ENCODE data around the gene SOS2. TPM values are rescaled to one million over a fixed set of nuclear protein-coding genes. Genes with fewer than 3 reads are reported as not detected.

The SOS2 gene
- total RNA-seq, 1 experiment from 2014 or later = 14.9 TPM

- CTCF ChIA-PET = no interaction called here
- BruUV-seq (replicated peaks) = no TSS peak
- Histone ChIP-seq H3K36me3 (ENCODE audit: low read depth) (no peaks in the 10 kb centered on the region), H3K27ac (no peak overlapping the region), H2AFZ (no peak overlapping the region), H4K20me1 (ENCODE audit: insufficient read depth) (no peaks in the 10 kb centered on the region), H3K4me1 (replicated peaks; ENCODE audit: insufficient read depth) (peaks cover 8% of the 10 kb centered on the region), H3K79me2 (ENCODE audit: low read depth) (no peaks in the 10 kb centered on the region), H3K4me2 (no peak overlapping the region), H3K4me3 (no peak overlapping the region), H3F3A (ENCODE audit: insufficient read depth, low read depth) (peaks cover 9% of the 10 kb centered on the region; the same call in 1 of the 2 replicates), H3K27me3 (ENCODE audit: insufficient read depth, low read depth) (no peaks in the 10 kb centered on the region), H3K9me3 (ENCODE audit: insufficient read depth, low read depth) (peaks cover 6% of the 10 kb centered on the region; the same call in 1 of the 2 replicates), H3K9me2 (ENCODE audit: insufficient read depth) (no peaks in the 10 kb centered on the region)
- POLR2A ChIA-PET (ENCODE audit: unreplicated experiment) = interaction anchor here (0.7 kb wide), 1 partner anchor 204 kb away, joined by 9 read pairs; no protein-coding TSS in a partner anchor
- TF ChIP-seq, protein P1, sequence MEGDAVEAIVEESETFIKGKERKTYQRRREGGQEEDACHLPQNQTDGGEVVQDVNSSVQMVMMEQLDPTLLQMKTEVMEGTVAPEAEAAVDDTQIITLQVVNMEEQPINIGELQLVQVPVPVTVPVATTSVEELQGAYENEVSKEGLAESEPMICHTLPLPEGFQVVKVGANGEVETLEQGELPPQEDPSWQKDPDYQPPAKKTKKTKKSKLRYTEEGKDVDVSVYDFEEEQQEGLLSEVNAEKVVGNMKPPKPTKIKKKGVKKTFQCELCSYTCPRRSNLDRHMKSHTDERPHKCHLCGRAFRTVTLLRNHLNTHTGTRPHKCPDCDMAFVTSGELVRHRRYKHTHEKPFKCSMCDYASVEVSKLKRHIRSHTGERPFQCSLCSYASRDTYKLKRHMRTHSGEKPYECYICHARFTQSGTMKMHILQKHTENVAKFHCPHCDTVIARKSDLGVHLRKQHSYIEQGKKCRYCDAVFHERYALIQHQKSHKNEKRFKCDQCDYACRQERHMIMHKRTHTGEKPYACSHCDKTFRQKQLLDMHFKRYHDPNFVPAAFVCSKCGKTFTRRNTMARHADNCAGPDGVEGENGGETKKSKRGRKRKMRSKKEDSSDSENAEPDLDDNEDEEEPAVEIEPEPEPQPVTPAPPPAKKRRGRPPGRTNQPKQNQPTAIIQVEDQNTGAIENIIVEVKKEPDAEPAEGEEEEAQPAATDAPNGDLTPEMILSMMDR (conservative IDR thresholded peaks at IDR 0.05) = no peak
- TF ChIP-seq EZH2 (IDR thresholded peaks at IDR 0.05; ENCODE audit: low read depth) = no peak
- intact Hi-C loops (cut with micrococcal nuclease; ENCODE audit: unreplicated experiment) = no loop called here
- no peak for DNase-seq
Observed at GRCh38 chr14:50072395-50072794, 159.0 kb downstream of the SOS2 start.

- DNase-seq = no peak
- Histone ChIP-seq H3K27me3 (ENCODE audit: insufficient read depth, low read depth) (no peaks in the 10 kb centered on the region), H3K4me2 (no peak overlapping the region), H3K4me1 (replicated peaks; ENCODE audit: insufficient read depth) (peaks cover 14% of the 10 kb centered on the region), H3K9me2 (ENCODE audit: insufficient read depth) (no peaks in the 10 kb centered on the region), H3K27ac (no peak overlapping the region), H3K4me3 (no peak overlapping the region), H3F3A (ENCODE audit: insufficient read depth, low read depth) (peaks cover 9% of the 10 kb centered on the region; the same call in 1 of the 2 replicates), H3K79me2 (ENCODE audit: low read depth) (no peaks in the 10 kb centered on the region), H2AFZ (no peak overlapping the region), H3K9me3 (ENCODE audit: insufficient read depth, low read depth) (peaks cover 6% of the 10 kb centered on the region; the same call in 1 of the 2 replicates), H3K36me3 (ENCODE audit: low read depth) (no peaks in the 10 kb centered on the region), H4K20me1 (ENCODE audit: insufficient read depth) (no peaks in the 10 kb centered on the region)
- ChIA-PET CTCF (no interaction called here), POLR2A (ENCODE audit: unreplicated experiment) (no interaction called here)
- BruUV-seq (replicated peaks) = no TSS peak
- intact Hi-C loops (cut with micrococcal nuclease; ENCODE audit: unreplicated experiment) = no loop called here
- TF ChIP-seq, protein P1 (conservative IDR thresholded peaks at IDR 0.05) = no peak
- TF ChIP-seq EZH2 (IDR thresholded peaks at IDR 0.05; ENCODE audit: low read depth) = no peak
Observed at GRCh38 chr14:50070840-50071548, 160.4 kb downstream of the SOS2 start.

DNA sequence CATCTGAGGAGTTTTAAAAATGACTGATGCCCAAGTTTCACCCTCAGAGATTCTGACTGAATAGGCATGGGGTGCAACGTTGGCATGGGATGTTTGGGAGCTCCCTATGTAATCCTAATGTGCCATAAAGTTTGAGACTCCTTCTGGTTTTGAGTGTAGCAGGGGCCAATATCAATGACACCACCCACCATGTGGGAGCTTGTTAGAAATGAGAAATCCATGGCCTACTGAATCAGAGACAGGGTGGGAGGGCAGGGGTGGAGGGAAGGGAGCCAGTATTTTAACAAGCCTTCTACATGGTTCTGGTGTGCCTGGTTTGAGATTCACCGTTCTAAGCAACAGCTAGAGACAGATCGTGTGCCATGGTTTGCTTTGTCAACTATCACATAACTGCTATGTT, 161.1 kb downstream of the SOS2 start:
- no peak overlapping the region for H2AFZ ChIP-seq
- no peak overlapping the region for H3K27ac ChIP-seq
- no peaks in the 10 kb centered on the region for H4K20me1 ChIP-seq (ENCODE audit: insufficient read depth)
- intact Hi-C loops (cut with micrococcal nuclease; ENCODE audit: unreplicated experiment) = no loop called here
- no peak for TF ChIP-seq EZH2 (IDR thresholded peaks at IDR 0.05; ENCODE audit: low read depth)
- TF ChIP-seq, protein P1 (conservative IDR thresholded peaks at IDR 0.05) = no peak
- CTCF ChIA-PET = no interaction called here
- no peak overlapping the region for H3K4me3 ChIP-seq
- H3K9me2 ChIP-seq (ENCODE audit: insufficient read depth) = no peaks in the 10 kb centered on the region
- no peak overlapping the region for H3K4me2 ChIP-seq
- peaks cover 6% of the 10 kb centered on the region; the same call in 1 of the 2 replicates for H3K9me3 ChIP-seq (ENCODE audit: insufficient read depth, low read depth)
- DNase-seq = no peak
- BruUV-seq (replicated peaks) = no TSS peak
- H3F3A ChIP-seq (ENCODE audit: insufficient read depth, low read depth) = peaks cover 9% of the 10 kb centered on the region; the same call in 1 of the 2 replicates
- H3K79me2 ChIP-seq (ENCODE audit: low read depth) = no peaks in the 10 kb centered on the region
- H3K4me1 ChIP-seq (replicated peaks; ENCODE audit: insufficient read depth) = peaks cover 14% of the 10 kb centered on the region
- POLR2A ChIA-PET (ENCODE audit: unreplicated experiment) = no interaction called here
- no peaks in the 10 kb centered on the region for H3K36me3 ChIP-seq (ENCODE audit: low read depth)
- no peaks in the 10 kb centered on the region for H3K27me3 ChIP-seq (ENCODE audit: insufficient read depth, low read depth)

Measured in PC-9 (cell line).